ENCODE results near the gene CCDC194. TPM values are rescaled to one million over a fixed set of nuclear protein-coding genes. Genes with fewer than 3 reads are reported as not detected.
A peak's percentile ranks its signal among the peaks of the same experiment; 100 is the strongest.

CCDC194 gene
- total and polyA plus RNA-seq, 2 donors from 2014 or later = 0.57 TPM; not detected in 1

- H3K36me3 ChIP-seq (ENCODE audit: control insufficient read depth in 2 of 3, insufficient read depth in 3 of 3, low read length in 3 of 3) = no peaks in the 10 kb centered on the region
- H3K4me3 ChIP-seq (ENCODE audit: low read length in 3 of 3) = no peak overlapping the region
- H3K9me3 ChIP-seq (ENCODE audit: control insufficient read depth in 2 of 3, insufficient read depth in 1 of 3, low read length in 3 of 3) = no peaks in the 10 kb centered on the region
- no peaks in the 10 kb centered on the region for H3K27me3 ChIP-seq (ENCODE audit: control insufficient read depth, insufficient read depth, low read length)
- TF ChIP-seq, protein P1, sequence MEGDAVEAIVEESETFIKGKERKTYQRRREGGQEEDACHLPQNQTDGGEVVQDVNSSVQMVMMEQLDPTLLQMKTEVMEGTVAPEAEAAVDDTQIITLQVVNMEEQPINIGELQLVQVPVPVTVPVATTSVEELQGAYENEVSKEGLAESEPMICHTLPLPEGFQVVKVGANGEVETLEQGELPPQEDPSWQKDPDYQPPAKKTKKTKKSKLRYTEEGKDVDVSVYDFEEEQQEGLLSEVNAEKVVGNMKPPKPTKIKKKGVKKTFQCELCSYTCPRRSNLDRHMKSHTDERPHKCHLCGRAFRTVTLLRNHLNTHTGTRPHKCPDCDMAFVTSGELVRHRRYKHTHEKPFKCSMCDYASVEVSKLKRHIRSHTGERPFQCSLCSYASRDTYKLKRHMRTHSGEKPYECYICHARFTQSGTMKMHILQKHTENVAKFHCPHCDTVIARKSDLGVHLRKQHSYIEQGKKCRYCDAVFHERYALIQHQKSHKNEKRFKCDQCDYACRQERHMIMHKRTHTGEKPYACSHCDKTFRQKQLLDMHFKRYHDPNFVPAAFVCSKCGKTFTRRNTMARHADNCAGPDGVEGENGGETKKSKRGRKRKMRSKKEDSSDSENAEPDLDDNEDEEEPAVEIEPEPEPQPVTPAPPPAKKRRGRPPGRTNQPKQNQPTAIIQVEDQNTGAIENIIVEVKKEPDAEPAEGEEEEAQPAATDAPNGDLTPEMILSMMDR (IDR thresholded peaks at IDR 0.05; ENCODE audit: borderline replicate concordance, extremely low read depth, insufficient read depth) = no peak
- peaks cover 0 to 5% (median 0%) of the 10 kb centered on the region in 3 donors for H3K4me1 ChIP-seq (ENCODE audit: control insufficient read depth in 2 of 3, insufficient read depth in 2 of 3, low read depth in 1 of 3, low read length in 3 of 3)
- intact Hi-C loops (cut with DNase I) = no loop called here
- H3K27ac ChIP-seq (ENCODE audit: low read depth in 2 of 2, low read length in 2 of 2) = no peak overlapping the region
- DNase-seq (peak in 1 of 5 donors; percentile 79), FAIRE-seq (no peak)
- no peak overlapping the region for H3K9ac ChIP-seq (ENCODE audit: low read length in 3 of 3)
These were observed 41.3 kb downstream of the CCDC194 start for GRCh38 chr19:17352608-17353280.

GRCh38 chr19:17351815-17352435 lies 42.1 kb downstream of the CCDC194 start:
- H3K9ac ChIP-seq (ENCODE audit: low read length in 3 of 3) = no peak overlapping the region
- no peak overlapping the region for H3K27ac ChIP-seq (ENCODE audit: low read depth in 2 of 2, low read length in 2 of 2)
- intact Hi-C loops (cut with DNase I) = no loop called here
- H3K27me3 ChIP-seq (ENCODE audit: control insufficient read depth, insufficient read depth, low read length) = no peaks in the 10 kb centered on the region
- TF ChIP-seq, protein P1 (IDR thresholded peaks at IDR 0.05; ENCODE audit: borderline replicate concordance, extremely low read depth, insufficient read depth) = no peak
- no peak for FAIRE-seq
- H3K9me3 ChIP-seq (ENCODE audit: control insufficient read depth in 2 of 3, insufficient read depth in 1 of 3, low read length in 3 of 3) = no peaks in the 10 kb centered on the region
- no peaks in the 10 kb centered on the region for H3K36me3 ChIP-seq (ENCODE audit: control insufficient read depth in 2 of 3, insufficient read depth in 3 of 3, low read length in 3 of 3)
- DNase-seq = no peak
- H3K4me3 ChIP-seq (ENCODE audit: low read length in 3 of 3) = no peak overlapping the region
- peaks cover 0 to 7% (median 0%) of the 10 kb centered on the region in 3 donors for H3K4me1 ChIP-seq (ENCODE audit: control insufficient read depth in 2 of 3, insufficient read depth in 2 of 3, low read depth in 1 of 3, low read length in 3 of 3)

DNA sequence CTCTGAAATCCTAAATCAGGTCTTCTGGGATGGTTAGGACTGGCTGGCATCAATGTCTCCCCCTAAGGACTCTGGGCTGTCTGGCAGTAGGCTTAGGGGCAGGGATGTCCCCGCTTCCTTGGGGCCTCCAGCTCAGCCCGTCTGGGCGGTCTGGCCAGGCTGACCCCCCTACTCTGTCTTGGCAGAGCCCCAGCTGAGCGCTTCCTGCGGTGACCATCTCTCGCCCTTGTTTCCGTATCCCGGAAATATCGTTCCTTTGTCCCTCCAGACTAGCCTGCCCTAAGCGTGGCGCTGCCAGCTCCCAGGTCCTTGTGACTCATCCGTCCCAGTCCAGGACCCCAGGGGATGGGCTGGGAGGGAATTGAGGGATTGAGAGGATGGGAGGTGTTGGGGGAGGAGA lies 45.3 kb downstream of the CCDC194 start:
- Histone ChIP-seq H3K9me3 (ENCODE audit: control insufficient read depth in 2 of 3, insufficient read depth in 1 of 3, low read length in 3 of 3) (no peaks in the 10 kb centered on the region), H3K4me1 (ENCODE audit: control insufficient read depth in 2 of 3, insufficient read depth in 2 of 3, low read depth in 1 of 3, low read length in 3 of 3) (peaks cover 0 to 7% (median 0%) of the 10 kb centered on the region in 3 donors), H3K27ac (ENCODE audit: low read depth in 2 of 2, low read length in 2 of 2) (peak overlapping the region; percentile 38 to 72), H3K27me3 (ENCODE audit: control insufficient read depth, insufficient read depth, low read length) (no peaks in the 10 kb centered on the region), H3K4me3 (ENCODE audit: low read length in 3 of 3) (peak overlapping the region in 1 of 3 donors; percentile 17), H3K36me3 (ENCODE audit: control insufficient read depth in 2 of 3, insufficient read depth in 3 of 3, low read length in 3 of 3) (no peaks in the 10 kb centered on the region), H3K9ac (ENCODE audit: low read length in 3 of 3) (no peak overlapping the region)
- peak; percentile 60 to 93 (median 78) for DNase-seq
- intact Hi-C loops (cut with DNase I) = no loop called here
- TF ChIP-seq, protein P1 (IDR thresholded peaks at IDR 0.05; ENCODE audit: borderline replicate concordance, extremely low read depth, insufficient read depth) = no peak
- FAIRE-seq = no peak
